K562 (cell line): ENCODE results near the gene FANCC. TPM values are rescaled to one million over a fixed set of nuclear protein-coding genes. Genes with fewer than 3 reads are reported as not detected.

Source experiments
- ATAC-seq: fragments of 200-7000 bp; cut with Tn5 transposase; 3 replicates; pipeline ENCODE4 v1.9.1; 2020; ENCODE audit warnings: moderate library complexity
- BruUV-seq: library from RNA; stranded (reverse); fragments of 400-500 nt; replicated peaks from 2 replicates; lab custom pipeline; 2021; lab: Mats Ljungman, UMichigan
- CTCF ChIA-PET: fragments of 300-600 bp; formaldehyde crosslinking; extraction: SDS; loops from one replicate; lab custom pipeline; 2021; ENCODE audit warnings: low intra/inter-chr PET ratio; lab: Yijun Ruan, JAX
- POLR2A ChIA-PET: fragments of 300-600, 350-650 bp; sonication (Branson Sonifier 250); formaldehyde crosslinking; extraction: SDS; loops from one replicate; lab custom pipeline; 2021; ENCODE audit warnings: antibody characterized with exemption, inconsistent platforms; lab: Yijun Ruan, JAX
- DNase-seq, 4 experiments: peaks; one replicate each; pipeline versions ENCODE4 v3.0.0 to v3.0.0-alpha.2; 2011 to 2018; ENCODE audit warnings: low spot score in 3 of 4, mixed read lengths in 3 of 4; ENCODE audit errors: extremely low read depth in 1 of 4
- FAIRE-seq: peaks from 2 replicates; lab custom pipeline; 2011; peaks lifted over from hg19 to GRCh38; lab: Jason Lieb, UNC
- H2AFZ ChIP-seq: 2 replicates; pipeline ENCODE4 v1.6.0; 2011; ENCODE audit warnings: low read depth, low read length, control low read depth, inconsistent platforms
- H3K27ac ChIP-seq: fragments of 200-600 bp; 3 replicates; pipeline ENCODE4 v1.8.0; 2011; ENCODE audit warnings: low read depth, mild to moderate bottlenecking, control low read depth, inconsistent platforms, low read length, moderate library complexity, mixed read lengths; ENCODE audit errors: extremely low read depth
- H3K27me3 ChIP-seq, 2 experiments: fragments of 300-600 bp in 1 of 2; 2 replicates in 1 of 2; 3 replicates in 1 of 2; pipeline versions ENCODE4 v1.6.0 to v1.8.0; 2011; ENCODE audit warnings: inconsistent platforms in 2 of 2, low read length in 2 of 2, mild to moderate bottlenecking in 1 of 2, mixed read lengths in 1 of 2, moderate library complexity in 1 of 2; ENCODE audit not compliant: control insufficient read depth in 2 of 2, insufficient read depth in 2 of 2
- H3K36me3 ChIP-seq: fragments of 300-600 bp; 3 replicates; pipeline ENCODE4 v1.8.0; 2011; ENCODE audit warnings: mild to moderate bottlenecking, low read length, inconsistent platforms; ENCODE audit not compliant: control insufficient read depth, insufficient read depth
- H3K4me1 ChIP-seq, 2 experiments: fragments of 200-600 bp in 1 of 2; replicated peaks in 1 of 2; 2 replicates in 1 of 2; 3 replicates in 1 of 2; pipeline versions ENCODE4 v1.5.1 to v1.8.0; 2011; ENCODE audit warnings: inconsistent platforms in 2 of 2, low read length in 2 of 2, mild to moderate bottlenecking in 1 of 2, mixed read lengths in 1 of 2, moderate library complexity in 1 of 2; ENCODE audit not compliant: control insufficient read depth in 2 of 2, insufficient read depth in 2 of 2
- H3K4me2 ChIP-seq: 2 replicates; pipeline ENCODE4 v1.6.1; 2011; ENCODE audit warnings: low read length, control low read depth, inconsistent platforms, mixed read lengths; ENCODE audit not compliant: insufficient read depth
- H3K4me3 ChIP-seq: fragments of 200-600 bp; sonication (generic), shearing (Covaris generic); 2 replicates; pipeline ENCODE4 v1.5.1; 2016; ENCODE audit warnings: control low read depth, inconsistent platforms
- H3K79me2 ChIP-seq: fragments of 200-600 bp; 3 replicates; pipeline ENCODE4 v1.8.0; 2011; ENCODE audit warnings: low read length, inconsistent platforms; ENCODE audit not compliant: control insufficient read depth, insufficient read depth
- H3K9ac ChIP-seq, 2 experiments: 2 replicates each; pipeline versions ENCODE4 v1.6.0 to v1.6.1; 2011; ENCODE audit warnings: low read depth in 2 of 2, low read length in 2 of 2, control low read depth in 1 of 2, inconsistent platforms in 1 of 2, mild to moderate bottlenecking in 1 of 2, mixed read lengths in 1 of 2; ENCODE audit not compliant: insufficient read depth in 1 of 2
- H3K9me1 ChIP-seq: one replicate; pipeline ENCODE4 v1.6.0; 2011; ENCODE audit warnings: inconsistent platforms, mild to moderate bottlenecking, low read length, moderate library complexity; ENCODE audit not compliant: control insufficient read depth, insufficient read depth
- H3K9me3 ChIP-seq: replicated peaks from 2 replicates; pipeline ENCODE4 v1.5.1; 2011; ENCODE audit warnings: low read depth, low read length, inconsistent platforms; ENCODE audit not compliant: control insufficient read depth, insufficient read depth
- H4K20me1 ChIP-seq: replicated peaks from 2 replicates; pipeline ENCODE4 v1.6.1; 2011; ENCODE audit warnings: low read length, inconsistent platforms, mixed read lengths; ENCODE audit not compliant: control insufficient read depth, insufficient read depth
- EP400 ChIP-seq: fragments of 450-650 bp; IDR thresholded peaks from 2 replicates; pipeline ENCODE4 v1.6.1; 2017; ENCODE audit warnings: antibody characterized with exemption, mild to moderate bottlenecking, moderate library complexity
- FUS ChIP-seq: fragments of 200-400 bp; formaldehyde crosslinking; optimal IDR thresholded peaks from 2 replicates; pipeline ENCODE3; 2017; ENCODE audit warnings: low read depth, low read length
- HMGN3 ChIP-seq: IDR thresholded peaks from 2 replicates; pipeline ENCODE4 v1.6.1; 2011; ENCODE audit warnings: borderline replicate concordance, low read depth, mild to moderate bottlenecking, mixed read lengths, low read length; ENCODE audit not compliant: insufficient read length; ENCODE audit errors: extremely low read depth
- IRF9 ChIP-seq: fragments of 450-650 bp; IDR thresholded peaks from 2 replicates; pipeline ENCODE4 v1.6.1; 2016; ENCODE audit warnings: missing biosample characterization, missing genetic modification characterization
- MXI1 ChIP-seq: IDR thresholded peaks from 2 replicates; pipeline ENCODE4 v1.6.1; 2011; ENCODE audit warnings: low read depth, mild to moderate bottlenecking, improper control_type of control experiment, low read length
- RBM34 ChIP-seq: fragments of 200-400 bp; formaldehyde crosslinking; IDR thresholded peaks from 2 replicates; pipeline ENCODE4 v1.6.1; 2018; ENCODE audit warnings: low read length, borderline replicate concordance; ENCODE audit not compliant: insufficient read depth
- SMARCA5 ChIP-seq: fragments of 450-650 bp; IDR thresholded peaks from 2 replicates; pipeline ENCODE4 v1.6.1; 2016
- STAG1 ChIP-seq: sonication (generic); formaldehyde crosslinking; IDR thresholded peaks from 2 replicates; pipeline ENCODE4 v1.5.0; 2020; ENCODE audit warnings: missing genetic modification reagents, borderline replicate concordance
- THRAP3 ChIP-seq: fragments of 450-650 bp; IDR thresholded peaks from 2 replicates; pipeline ENCODE4 v1.6.1; 2016; ENCODE audit warnings: mild to moderate bottlenecking, inconsistent platforms, borderline replicate concordance
- YBX1 ChIP-seq: fragments of 450-650 bp; IDR thresholded peaks from 2 replicates; pipeline ENCODE4 v1.7.1; 2016; ENCODE audit warnings: mild to moderate bottlenecking
- WGBS: fragments of 100-300 bp; shearing (Covaris generic); methylation state at CpG from one replicate; pipeline ENCODE4 v1.1.6; 2016; ENCODE audit warnings: low coverage, mixed read lengths; ENCODE audit not compliant: insufficient coverage; ENCODE audit errors: missing lambda C conversion rate; 5-methylcytosine and 5-hydroxymethylcytosine counted together
- in situ Hi-C: fragments of 300-500 bp; cut with MboI; formaldehyde crosslinking; loops from 4 replicates; pipeline ENCODE4 v1.15.0; 2018; ENCODE audit warnings: inconsistent platforms, mixed read lengths
- intact Hi-C: fragments of 100-400 bp; cut with micrococcal nuclease; formaldehyde crosslinking; loops from 2 replicates; pipeline ENCODE4 v1.14.2; 2022
- polyA plus RNA-seq, 8 experiments: library from polyadenylated mRNA; depleted of rRNA in 4 of 8; stranded (reverse) in 5 of 8; unstranded in 3 of 8; fragments of >200 nt; fragmentation: Nextera tagmentation in 2 of 8; fragmentation: Illumina TruSeq in 1 of 8; extraction: Ambion mirVana in 2 of 8; extraction: Trizol in 1 of 8; gene quantifications; 2 replicates each; pipeline versions ENCODE4 v1.2.1 to v1.2.3, GENCODE V29; 2011 to 2014; ENCODE audit warnings: inconsistent platforms in 1 of 8, missing spikeins in 1 of 8
- total RNA-seq, 7 experiments: library from RNA; depleted of rRNA in 6 of 7; stranded (reverse); fragments of >200 nt in 6 of 7; fragmentation: Illumina TruSeq in 2 of 7; extraction: Trizol in 2 of 7; gene quantifications; 2 replicates each; pipeline versions ENCODE4 v1.2.1 to v1.2.3, GENCODE V29; 2011 to 2021; ENCODE audit warnings: low replicate concordance in 1 of 7
- TF ChIP-seq, protein P1 (sequence below): fragments of 250-450 bp; sonication (Bioruptor Pico); IDR thresholded peaks from 2 replicates; pipeline ENCODE4 v1.5.0; 2022; ENCODE audit warnings: mild to moderate bottlenecking

Gene FANCC
- total and polyA plus RNA-seq, 9 of the 15 experiments (the other 6 are each of a cell fraction or from before 2014, with no cell fraction given) = 4.6 to 18.4 (median 14.2) TPM

GRCh38 chr9:95176755-95177319 is 140.7 kb downstream of the FANCC start:
- FAIRE-seq (no peak), ATAC-seq (no peak), DNase-seq (no peak)
- H3K4me3 ChIP-seq = no peak overlapping the region
- no peaks in the 10 kb centered on the region for H3K27me3 ChIP-seq
- in situ Hi-C loops = no loop called here
- no peaks in the 10 kb centered on the region for H3K79me2 ChIP-seq
- H3K9ac ChIP-seq = no peak overlapping the region
- 65% methylated on average over 4 of the region's 4 CpGs for WGBS
- no peak overlapping the region for H3K27ac ChIP-seq
- intact Hi-C loops = no loop called here
- BruUV-seq = no TSS peak
- ChIA-PET CTCF (no interaction called here), POLR2A (no interaction called here)
- no peaks in the 10 kb centered on the region for H3K4me1 ChIP-seq
- H3K9me1 ChIP-seq = no peaks in the 10 kb centered on the region
- H3K9me3 ChIP-seq = no peaks in the 10 kb centered on the region
- no peak overlapping the region for H2AFZ ChIP-seq
- no peak overlapping the region for H3K4me2 ChIP-seq
- H4K20me1 ChIP-seq = no peaks in the 10 kb centered on the region
- no peaks in the 10 kb centered on the region for H3K36me3 ChIP-seq
- TF ChIP-seq, protein P1, sequence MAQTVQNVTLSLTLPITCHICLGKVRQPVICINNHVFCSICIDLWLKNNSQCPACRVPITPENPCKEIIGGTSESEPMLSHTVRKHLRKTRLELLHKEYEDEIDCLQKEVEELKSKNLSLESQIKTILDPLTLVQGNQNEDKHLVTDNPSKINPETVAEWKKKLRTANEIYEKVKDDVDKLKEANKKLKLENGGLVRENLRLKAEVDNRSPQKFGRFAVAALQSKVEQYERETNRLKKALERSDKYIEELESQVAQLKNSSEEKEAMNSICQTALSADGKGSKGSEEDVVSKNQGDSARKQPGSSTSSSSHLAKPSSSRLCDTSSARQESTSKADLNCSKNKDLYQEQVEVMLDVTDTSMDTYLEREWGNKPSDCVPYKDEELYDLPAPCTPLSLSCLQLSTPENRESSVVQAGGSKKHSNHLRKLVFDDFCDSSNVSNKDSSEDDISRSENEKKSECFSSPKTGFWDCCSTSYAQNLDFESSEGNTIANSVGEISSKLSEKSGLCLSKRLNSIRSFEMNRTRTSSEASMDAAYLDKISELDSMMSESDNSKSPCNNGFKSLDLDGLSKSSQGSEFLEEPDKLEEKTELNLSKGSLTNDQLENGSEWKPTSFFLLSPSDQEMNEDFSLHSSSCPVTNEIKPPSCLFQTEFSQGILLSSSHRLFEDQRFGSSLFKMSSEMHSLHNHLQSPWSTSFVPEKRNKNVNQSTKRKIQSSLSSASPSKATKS (CRISPR knock-in tag) = no peak
- no peak for TF ChIP-seq STAG1
- TF ChIP-seq EP400 = no peak
- no peak for TF ChIP-seq THRAP3
- no peak for TF ChIP-seq RBM34
- no peak for TF ChIP-seq YBX1
- TF ChIP-seq FUS = no peak
- no peak for TF ChIP-seq HMGN3
- no peak for TF ChIP-seq SMARCA5
- TF ChIP-seq IRF9 = no peak
- TF ChIP-seq MXI1 = no peak
